Caco-2 (cell line): ENCODE results near the gene PCDHB3. TPM values are rescaled to one million over a fixed set of nuclear protein-coding genes. Genes with fewer than 3 reads are reported as not detected.

Experiments used
- Bru-seq: library from RNA; stranded (reverse); fragments of 400-500 nt; gene quantifications from one replicate; lab custom pipeline; 2021; lab: Mats Ljungman, UMichigan
- BruChase-seq, 2 experiments: library from RNA; stranded (reverse); fragments of 400-500 nt; gene quantifications; one replicate each; lab custom pipeline; 2021; lab: Mats Ljungman, UMichigan
- BruUV-seq: library from RNA; stranded (reverse); fragments of 400-500 nt; replicated peaks from 2 replicates; lab custom pipeline; 2021; lab: Mats Ljungman, UMichigan
- CTCF ChIA-PET: fragments of 300-600 bp; sonication (Branson Sonifier 250); formaldehyde crosslinking; loops from one replicate; lab custom pipeline; 2022; ENCODE audit warnings: antibody characterized with exemption; lab: Charles Lee
- POLR2A ChIA-PET: fragments of 300-600 bp; sonication (Branson Sonifier 250); formaldehyde crosslinking; loops from one replicate; lab custom pipeline; 2022; ENCODE audit warnings: antibody characterized with exemption; lab: Charles Lee
- DNase-seq, 2 experiments: peaks; one replicate each; pipeline versions ENCODE4 v3.0.0 to v3.0.0-alpha.2; 2020 to 2022
- H3K27me3 ChIP-seq: replicated peaks from 2 replicates; pipeline ENCODE4 v1.6.0; 2011; ENCODE audit warnings: low read length; ENCODE audit not compliant: control insufficient read depth, insufficient read depth
- H3K36me3 ChIP-seq: 2 replicates; pipeline ENCODE4 v1.5.1; 2011; ENCODE audit warnings: low read length; ENCODE audit not compliant: control insufficient read depth, insufficient read depth
- H3K4me1 ChIP-seq: fragments of 250-450 bp; sonication (Bioruptor Pico); 2 replicates; pipeline ENCODE4 v1.5.1; 2020; ENCODE audit warnings: mild to moderate bottlenecking
- H3K4me3 ChIP-seq: 2 replicates; pipeline ENCODE4 v1.5.1; 2011; ENCODE audit warnings: low read depth, mild to moderate bottlenecking, control low read depth, low read length
- H3K9me3 ChIP-seq: fragments of 250-450 bp; sonication (Bioruptor Pico); 2 replicates; pipeline ENCODE4 v1.5.1; 2020; ENCODE audit warnings: mild to moderate bottlenecking, moderate library complexity
- H3K27ac Mint-ChIP-seq: one replicate; pipeline ENCODE4 v1.8.0; 2022; ENCODE audit warnings: mixed read lengths; ENCODE audit not compliant: unreplicated experiment
- H3K27me3 Mint-ChIP-seq: one replicate; pipeline ENCODE4 v1.8.0; 2022; ENCODE audit warnings: mixed read lengths; ENCODE audit not compliant: insufficient read depth, unreplicated experiment
- H3K36me3 Mint-ChIP-seq: one replicate; pipeline ENCODE4 v1.8.0; 2022; ENCODE audit warnings: mild to moderate bottlenecking, mixed read lengths; ENCODE audit not compliant: insufficient read depth, unreplicated experiment
- H3K4me1 Mint-ChIP-seq: one replicate; pipeline ENCODE4 v1.8.0; 2022; ENCODE audit warnings: low read depth, mixed read lengths; ENCODE audit not compliant: unreplicated experiment
- H3K4me3 Mint-ChIP-seq: one replicate; pipeline ENCODE4 v1.8.0; 2022; ENCODE audit warnings: mild to moderate bottlenecking, moderate library complexity, mixed read lengths; ENCODE audit not compliant: unreplicated experiment
- H3K9me3 Mint-ChIP-seq: one replicate; pipeline ENCODE4 v1.8.0; 2022; ENCODE audit warnings: mixed read lengths; ENCODE audit not compliant: unreplicated experiment
- intact Hi-C: fragments of 100-400 bp; cut with micrococcal nuclease; formaldehyde crosslinking; loops from one replicate; pipeline ENCODE4 v1.10.0; 2022; ENCODE audit not compliant: unreplicated experiment
- long read RNA-seq: library from polyadenylated mRNA; stranded (forward); transcript quantifications from one replicate; pipeline ENCODE4 v2.0.0, GENCODE V29; 2022
- total RNA-seq: library from RNA; stranded (reverse); gene quantifications from 2 replicates; pipeline ENCODE4 v1.2.3, GENCODE V29; 2022
- TF ChIP-seq, protein P1 (sequence below), 2 experiments: fragments of 200-600 bp in 1 of 2; IDR thresholded peaks; 1 replicate in 1 of 2; 2 replicates in 1 of 2; pipeline versions ENCODE4 v1.5.1 to v1.8.0; 2011 to 2022; ENCODE audit warnings: antibody characterized with exemption in 1 of 2, control low read depth in 1 of 2, inconsistent platforms in 1 of 2, low read depth in 1 of 2, low read length in 1 of 2, mild to moderate bottlenecking in 1 of 2, moderate library complexity in 1 of 2; ENCODE audit not compliant: insufficient read depth in 1 of 2, severe bottlenecking in 1 of 2, unreplicated experiment in 1 of 2

Gene PCDHB3
- not detected in 2 replicates for total RNA-seq
- Bru-seq, nascent RNA, result not detected
- percentile 22 among the genes with signal in this experiment for BruChase-seq, experiment 1, labeled RNA remaining after a 2-hour chase
- BruChase-seq, experiment 2, labeled RNA remaining after a 6-hour chase, result not detected
- long read RNA-seq, result 0 reads

DNA sequence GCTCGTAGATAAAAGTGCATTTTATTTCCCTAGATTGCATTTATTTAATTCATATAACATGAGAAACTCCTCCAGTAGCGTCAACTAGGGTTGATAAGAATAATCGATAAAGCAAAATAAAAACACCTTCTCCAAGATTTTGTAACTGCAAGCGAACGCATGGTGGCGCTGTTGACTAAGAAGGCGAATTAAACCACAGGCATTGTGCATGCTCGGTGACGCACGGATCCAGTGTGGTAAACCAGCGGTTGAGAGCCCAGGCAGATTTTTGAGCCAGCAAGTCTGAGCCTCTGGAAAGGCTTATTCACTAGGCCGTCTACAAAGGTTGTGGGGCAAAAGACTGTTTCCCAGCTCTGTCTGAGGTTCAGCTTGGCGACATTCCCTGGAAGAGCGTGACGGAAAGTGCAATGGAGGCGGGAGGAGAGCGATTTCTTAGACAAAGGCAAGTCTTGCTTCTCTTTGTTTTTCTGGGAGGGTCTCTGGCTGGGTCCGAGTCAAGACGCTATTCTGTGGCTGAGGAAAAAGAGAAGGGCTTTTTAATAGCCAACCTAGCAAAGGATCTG is at the start of gene PCDHB3:
PCDHB3 (plus strand) TSS at position 231 of the 563 bp plus-strand sequence; CDS start at position 408, 177 bp downstream.
- no peak within 1 kb of the TSS for H3K4me3 ChIP-seq
- no peak within 1 kb of the TSS for H3K27ac Mint-ChIP-seq

DNA sequence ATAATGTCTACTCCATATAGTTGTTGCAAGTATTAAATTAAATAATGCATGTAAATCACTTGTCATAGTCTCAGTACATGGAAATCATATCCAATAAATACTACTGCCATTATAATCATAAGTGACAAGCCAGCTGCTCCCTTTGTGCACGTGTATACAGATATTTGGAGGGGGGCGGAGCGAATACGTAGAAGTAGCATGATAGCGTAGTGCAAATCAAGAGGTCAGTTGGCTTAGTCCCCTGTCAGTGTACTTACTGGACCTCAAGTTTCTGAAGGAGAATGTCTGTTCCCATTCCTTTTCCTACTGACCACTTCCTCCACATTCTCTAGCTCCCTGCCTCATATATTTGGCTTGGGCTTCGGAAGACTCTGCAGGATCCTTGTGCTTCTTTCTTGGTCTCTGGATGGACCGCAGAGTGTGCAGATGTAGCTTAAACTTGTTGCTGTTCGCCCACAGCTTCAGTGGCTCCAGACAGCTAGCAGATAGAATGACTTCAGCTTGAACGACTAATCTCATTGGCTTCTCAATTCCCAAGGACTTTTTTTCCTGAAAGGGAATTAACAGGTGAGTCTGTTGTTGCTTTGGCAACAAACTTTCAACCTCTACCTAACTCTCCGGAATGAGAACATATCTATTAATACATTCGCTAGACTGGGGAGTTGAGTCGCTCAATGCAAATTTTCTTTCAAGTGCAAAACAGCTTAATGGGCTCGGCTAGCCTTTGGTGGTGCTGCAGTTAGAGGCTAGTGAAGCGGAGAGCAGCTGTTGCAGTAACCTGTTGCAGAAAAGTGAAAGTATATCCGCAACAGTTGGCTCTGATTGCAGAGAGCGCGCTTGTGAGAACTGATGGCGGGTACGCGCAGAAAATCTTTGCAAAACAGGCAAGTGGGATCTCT is 49.4 kb upstream of the PCDHB3 start, which contains the start of gene PCDHB1:
PCDHB1 (plus strand) TSS at position 753 of the 899 bp plus-strand sequence; CDS start at position 850, 97 bp downstream.
- H3K9me3 Mint-ChIP-seq, result no peaks in the 10 kb centered on the region
- POLR2A ChIA-PET, result no interaction called here

More for the DNA sequence above, at the start of gene PCDHB3:
- ChIA-PET CTCF (no interaction called here), POLR2A (no interaction called here)
- no peaks in the 10 kb centered on the region for H3K4me1 Mint-ChIP-seq
- TF ChIP-seq, protein P1, sequence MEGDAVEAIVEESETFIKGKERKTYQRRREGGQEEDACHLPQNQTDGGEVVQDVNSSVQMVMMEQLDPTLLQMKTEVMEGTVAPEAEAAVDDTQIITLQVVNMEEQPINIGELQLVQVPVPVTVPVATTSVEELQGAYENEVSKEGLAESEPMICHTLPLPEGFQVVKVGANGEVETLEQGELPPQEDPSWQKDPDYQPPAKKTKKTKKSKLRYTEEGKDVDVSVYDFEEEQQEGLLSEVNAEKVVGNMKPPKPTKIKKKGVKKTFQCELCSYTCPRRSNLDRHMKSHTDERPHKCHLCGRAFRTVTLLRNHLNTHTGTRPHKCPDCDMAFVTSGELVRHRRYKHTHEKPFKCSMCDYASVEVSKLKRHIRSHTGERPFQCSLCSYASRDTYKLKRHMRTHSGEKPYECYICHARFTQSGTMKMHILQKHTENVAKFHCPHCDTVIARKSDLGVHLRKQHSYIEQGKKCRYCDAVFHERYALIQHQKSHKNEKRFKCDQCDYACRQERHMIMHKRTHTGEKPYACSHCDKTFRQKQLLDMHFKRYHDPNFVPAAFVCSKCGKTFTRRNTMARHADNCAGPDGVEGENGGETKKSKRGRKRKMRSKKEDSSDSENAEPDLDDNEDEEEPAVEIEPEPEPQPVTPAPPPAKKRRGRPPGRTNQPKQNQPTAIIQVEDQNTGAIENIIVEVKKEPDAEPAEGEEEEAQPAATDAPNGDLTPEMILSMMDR (IDR thresholded peaks at IDR 0.05; ENCODE audit: insufficient read depth in 1 of 2, low read depth in 1 of 2, low read length in 1 of 2, severe bottlenecking in 1 of 2, unreplicated experiment in 1 of 2), result peak in 1 of 2 experiments; percentile 5
- intact Hi-C loops, result no loop called here
- no peaks in the 10 kb centered on the region for H3K36me3 ChIP-seq
- no peaks in the 10 kb centered on the region for H3K4me1 ChIP-seq
- no peaks in the 10 kb centered on the region for H3K36me3 Mint-ChIP-seq
- no TSS peak for BruUV-seq
- no peaks in the 10 kb centered on the region for H3K27me3 Mint-ChIP-seq
- no peaks in the 10 kb centered on the region for H3K27me3 ChIP-seq
- H3K4me3 Mint-ChIP-seq, result peak within 1 kb of the TSS; percentile 20
- peaks cover 19% of the 10 kb centered on the region for H3K9me3 Mint-ChIP-seq
- H3K9me3 ChIP-seq, result no peaks in the 10 kb centered on the region; the same call in 1 of the 2 replicates
- peak in 1 of 2 experiments; percentile 16 for DNase-seq

DNA sequence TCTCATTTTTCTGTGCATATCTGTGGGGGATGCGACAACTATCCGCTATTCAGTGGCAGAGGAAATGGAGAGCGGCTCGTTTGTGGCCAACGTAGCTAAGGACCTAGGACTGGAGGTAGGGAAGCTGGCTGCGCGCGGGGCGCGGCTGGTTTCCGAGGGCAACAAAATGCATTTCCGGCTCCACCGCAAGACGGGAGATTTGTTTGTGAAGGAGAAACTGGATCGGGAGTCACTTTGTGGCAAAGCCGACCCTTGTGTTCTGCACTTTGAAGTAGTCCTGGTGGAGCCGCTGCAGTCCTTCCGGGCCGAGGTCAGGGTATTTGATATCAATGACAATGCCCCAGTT is 48.8 kb upstream of the PCDHB3 start:
- H3K4me3 ChIP-seq, result no peak overlapping the region
- no TSS peak for BruUV-seq
- H3K9me3 Mint-ChIP-seq, result no peaks in the 10 kb centered on the region
- ChIA-PET POLR2A (no interaction called here), CTCF (no interaction called here)
- no peak for DNase-seq
- no peaks in the 10 kb centered on the region for H3K4me1 Mint-ChIP-seq
- no peaks in the 10 kb centered on the region for H3K27me3 Mint-ChIP-seq
- H3K36me3 Mint-ChIP-seq, result no peaks in the 10 kb centered on the region
- intact Hi-C loops, result no loop called here
- H3K4me1 ChIP-seq, result no peaks in the 10 kb centered on the region
- no peak overlapping the region for H3K27ac Mint-ChIP-seq
- H3K9me3 ChIP-seq, result no peaks in the 10 kb centered on the region; the same call in 1 of the 2 replicates
- H3K27me3 ChIP-seq, result no peaks in the 10 kb centered on the region
- TF ChIP-seq, protein P1 (IDR thresholded peaks at IDR 0.05; ENCODE audit: insufficient read depth in 1 of 2, low read depth in 1 of 2, low read length in 1 of 2, severe bottlenecking in 1 of 2, unreplicated experiment in 1 of 2), result no peak
- no peaks in the 10 kb centered on the region for H3K36me3 ChIP-seq
- H3K4me3 Mint-ChIP-seq, result no peak overlapping the region

More for the DNA sequence above, 49.4 kb upstream of the PCDHB3 start, which contains the start of gene PCDHB1:
- no peaks in the 10 kb centered on the region for H3K4me1 Mint-ChIP-seq
- H3K27me3 Mint-ChIP-seq, result no peaks in the 10 kb centered on the region
- intact Hi-C loops, result no loop called here
- H3K4me3 ChIP-seq, result no peak within 1 kb of the TSS
- H3K4me1 ChIP-seq, result no peaks in the 10 kb centered on the region
- H3K36me3 ChIP-seq, result no peaks in the 10 kb centered on the region
- no peaks in the 10 kb centered on the region; the same call in 1 of the 2 replicates for H3K9me3 ChIP-seq
- H3K27me3 ChIP-seq, result no peaks in the 10 kb centered on the region
- H3K4me3 Mint-ChIP-seq, result no peak within 1 kb of the TSS
- no peak within 1 kb of the TSS for H3K27ac Mint-ChIP-seq
- BruUV-seq, result no TSS peak
- no peaks in the 10 kb centered on the region for H3K36me3 Mint-ChIP-seq
- CTCF ChIA-PET, result no interaction called here
- DNase-seq, result no peak
- TF ChIP-seq, protein P1 (IDR thresholded peaks at IDR 0.05; ENCODE audit: insufficient read depth in 1 of 2, low read depth in 1 of 2, low read length in 1 of 2, severe bottlenecking in 1 of 2, unreplicated experiment in 1 of 2), result no peak
